ENCODE measurements around the gene IMPDH1.

The IMPDH1 gene

DNA sequence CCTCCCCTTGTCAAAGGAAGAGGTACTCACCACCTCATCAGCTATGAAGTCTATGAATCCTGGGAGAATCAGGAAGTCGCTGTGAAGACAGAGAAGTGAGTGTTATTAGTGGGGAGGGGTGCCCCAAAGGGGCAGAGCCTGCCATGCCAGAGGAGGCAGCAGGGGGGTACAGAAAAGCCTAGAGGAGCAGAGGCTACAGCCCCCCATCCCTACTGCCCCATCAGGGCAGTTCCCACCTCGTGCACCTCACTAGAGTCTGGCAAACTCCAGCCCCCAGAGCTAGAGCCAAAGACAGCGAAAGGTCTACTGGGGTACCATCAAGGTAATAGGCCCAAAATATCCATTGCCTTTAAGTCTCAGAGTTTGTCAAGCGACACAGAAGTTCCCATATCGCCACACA lies 6.1 kb downstream of the IMPDH1 start:
- H3K27ac ChIP-seq (ENCODE audit: low read depth, low read length, poor library complexity, severe bottlenecking): no peak overlapping the region
- no peaks in the 10 kb centered on the region for H4K20me1 ChIP-seq (ENCODE audit: insufficient read depth, low read length)

DNA sequence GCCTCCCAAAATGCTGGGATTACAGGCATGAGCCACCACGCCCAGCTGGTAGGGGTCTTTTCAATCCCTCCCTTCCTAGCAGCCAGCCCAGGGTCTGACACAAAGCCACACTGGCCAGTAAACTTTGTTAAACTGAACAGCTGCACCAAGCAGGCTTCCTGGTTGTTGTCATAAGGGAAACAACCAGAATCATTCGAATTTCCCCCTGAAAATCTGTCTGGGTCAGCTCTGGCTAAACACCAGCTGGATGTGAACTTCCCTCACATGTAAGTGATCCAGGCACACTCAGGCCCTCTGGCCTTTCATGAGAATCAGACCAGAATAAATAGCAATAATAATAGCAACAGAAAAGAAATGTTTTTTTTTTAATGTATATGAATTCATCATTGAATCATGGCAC lies 7.4 kb downstream of the IMPDH1 start:
- H3K79me2 ChIP-seq (ENCODE audit: insufficient read depth, low read length): no peaks in the 10 kb centered on the region
- no peak overlapping the region for H3K4me2 ChIP-seq (ENCODE audit: low read length)
- H3F3A ChIP-seq (ENCODE audit: insufficient read depth, low read length): 0 out of 2 replicates have a peak, but pooled peaks cover 7% of the 10 kb centered on the region
- no peak overlapping the region for H3K27ac ChIP-seq (ENCODE audit: low read depth, low read length, poor library complexity, severe bottlenecking)
- no peak overlapping the region for H3K9ac ChIP-seq (ENCODE audit: low read length)
- H3K36me3 ChIP-seq (ENCODE audit: insufficient read depth, low read length): peaks cover 51% of the 10 kb centered on the region
- H3K27me3 ChIP-seq (ENCODE audit: insufficient read depth, low read length): no peaks in the 10 kb centered on the region
- H3K4me3 ChIP-seq (ENCODE audit: low read depth, low read length, poor library complexity, severe bottlenecking): no peak overlapping the region
- TF ChIP-seq, protein P1, sequence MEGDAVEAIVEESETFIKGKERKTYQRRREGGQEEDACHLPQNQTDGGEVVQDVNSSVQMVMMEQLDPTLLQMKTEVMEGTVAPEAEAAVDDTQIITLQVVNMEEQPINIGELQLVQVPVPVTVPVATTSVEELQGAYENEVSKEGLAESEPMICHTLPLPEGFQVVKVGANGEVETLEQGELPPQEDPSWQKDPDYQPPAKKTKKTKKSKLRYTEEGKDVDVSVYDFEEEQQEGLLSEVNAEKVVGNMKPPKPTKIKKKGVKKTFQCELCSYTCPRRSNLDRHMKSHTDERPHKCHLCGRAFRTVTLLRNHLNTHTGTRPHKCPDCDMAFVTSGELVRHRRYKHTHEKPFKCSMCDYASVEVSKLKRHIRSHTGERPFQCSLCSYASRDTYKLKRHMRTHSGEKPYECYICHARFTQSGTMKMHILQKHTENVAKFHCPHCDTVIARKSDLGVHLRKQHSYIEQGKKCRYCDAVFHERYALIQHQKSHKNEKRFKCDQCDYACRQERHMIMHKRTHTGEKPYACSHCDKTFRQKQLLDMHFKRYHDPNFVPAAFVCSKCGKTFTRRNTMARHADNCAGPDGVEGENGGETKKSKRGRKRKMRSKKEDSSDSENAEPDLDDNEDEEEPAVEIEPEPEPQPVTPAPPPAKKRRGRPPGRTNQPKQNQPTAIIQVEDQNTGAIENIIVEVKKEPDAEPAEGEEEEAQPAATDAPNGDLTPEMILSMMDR (IDR thresholded peaks at IDR 0.05; ENCODE audit: low read length): no peak
- TF ChIP-seq EZH2 (IDR thresholded peaks at IDR 0.05; ENCODE audit: borderline replicate concordance, low read length): no peak
- no peak overlapping the region for H2AFZ ChIP-seq (ENCODE audit: low read length)
- H3K9me3 ChIP-seq (ENCODE audit: low read length): no peaks in the 10 kb centered on the region
- H4K20me1 ChIP-seq (ENCODE audit: insufficient read depth, low read length): no peaks in the 10 kb centered on the region
- H3K9me2 ChIP-seq (ENCODE audit: low read depth, low read length): no peaks in the 10 kb centered on the region
- H3K4me1 ChIP-seq (ENCODE audit: insufficient read depth, low read length, severe bottlenecking): peaks cover 19% of the 10 kb centered on the region

More for the DNA sequence above, 6.1 kb downstream of the IMPDH1 start:
- no peaks in the 10 kb centered on the region for H3K9me2 ChIP-seq (ENCODE audit: low read depth, low read length)
- peak overlapping the region; percentile 90; the same call in 1 of the 2 replicates for H3K9ac ChIP-seq (ENCODE audit: low read length)
- no peaks in the 10 kb centered on the region for H3K9me3 ChIP-seq (ENCODE audit: low read length)
- no peak overlapping the region for H2AFZ ChIP-seq (ENCODE audit: low read length)
- no peaks in the 10 kb centered on the region for H3K79me2 ChIP-seq (ENCODE audit: insufficient read depth, low read length)
- 0 out of 2 replicates have a peak, but pooled peaks cover 4% of the 10 kb centered on the region for H3K27me3 ChIP-seq (ENCODE audit: insufficient read depth, low read length)
- H3K4me3 ChIP-seq (ENCODE audit: low read depth, low read length, poor library complexity, severe bottlenecking): peak overlapping the region; percentile 87
- TF ChIP-seq, protein P1 (IDR thresholded peaks at IDR 0.05; ENCODE audit: low read length): no peak
- TF ChIP-seq EZH2 (IDR thresholded peaks at IDR 0.05; ENCODE audit: borderline replicate concordance, low read length): no peak
- H3F3A ChIP-seq (ENCODE audit: insufficient read depth, low read length): 0 out of 2 replicates have a peak, but pooled peaks cover 7% of the 10 kb centered on the region
- peaks cover 38% of the 10 kb centered on the region for H3K36me3 ChIP-seq (ENCODE audit: insufficient read depth, low read length)
- H3K4me1 ChIP-seq (ENCODE audit: insufficient read depth, low read length, severe bottlenecking): peaks cover 20% of the 10 kb centered on the region
- peak overlapping the region; percentile 83 for H3K4me2 ChIP-seq (ENCODE audit: low read length)

DNA sequence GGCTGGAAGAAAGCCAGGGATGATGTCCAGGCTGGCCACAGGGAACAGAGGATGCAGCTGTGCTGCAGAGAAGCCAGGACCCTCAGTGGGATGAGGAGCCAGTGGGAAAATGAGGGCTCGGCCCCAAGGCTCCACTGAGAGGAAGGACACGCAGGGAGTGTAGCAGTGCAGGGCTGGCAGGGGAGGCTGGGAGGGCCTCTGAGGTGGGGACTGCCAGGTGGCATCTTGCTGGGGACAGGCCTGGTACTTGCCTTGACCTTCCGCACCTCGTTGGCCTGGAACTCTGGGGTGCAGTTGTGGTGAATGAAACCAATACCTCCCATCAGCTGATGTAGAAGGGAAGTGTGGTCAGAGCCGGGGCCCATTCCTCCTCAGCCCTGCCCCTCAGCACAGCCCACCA lies 9.2 kb downstream of the IMPDH1 start:
- no peak overlapping the region for H3K9ac ChIP-seq (ENCODE audit: low read length)
- H3K79me2 ChIP-seq (ENCODE audit: insufficient read depth, low read length): no peaks in the 10 kb centered on the region
- H4K20me1 ChIP-seq (ENCODE audit: insufficient read depth, low read length): no peaks in the 10 kb centered on the region
- H3K4me1 ChIP-seq (ENCODE audit: insufficient read depth, low read length, severe bottlenecking): peaks cover 19% of the 10 kb centered on the region
- H3K4me2 ChIP-seq (ENCODE audit: low read length): no peak overlapping the region
- H2AFZ ChIP-seq (ENCODE audit: low read length): no peak overlapping the region
- TF ChIP-seq EZH2 (IDR thresholded peaks at IDR 0.05; ENCODE audit: borderline replicate concordance, low read length): no peak
- TF ChIP-seq, protein P1 (IDR thresholded peaks at IDR 0.05; ENCODE audit: low read length): no peak
- no peak overlapping the region for H3K4me3 ChIP-seq (ENCODE audit: low read depth, low read length, poor library complexity, severe bottlenecking)
- no peak overlapping the region for H3K27ac ChIP-seq (ENCODE audit: low read depth, low read length, poor library complexity, severe bottlenecking)
- H3F3A ChIP-seq (ENCODE audit: insufficient read depth, low read length): no peaks in the 10 kb centered on the region
- no peaks in the 10 kb centered on the region for H3K27me3 ChIP-seq (ENCODE audit: insufficient read depth, low read length)
- H3K36me3 ChIP-seq (ENCODE audit: insufficient read depth, low read length): peaks cover 67% of the 10 kb centered on the region
- no peaks in the 10 kb centered on the region for H3K9me3 ChIP-seq (ENCODE audit: low read length)
- H3K9me2 ChIP-seq (ENCODE audit: low read depth, low read length): no peaks in the 10 kb centered on the region

Data from OCI-LY1 (cell line).